Muscle layer of colon (tissue), 2 donors: ENCODE data around the gene PRR14.

Experiments used
- H3K27ac ChIP-seq: one replicate; pipeline ENCODE4 v1.7.0; 2013; ENCODE audit warnings: low read depth, mild to moderate bottlenecking, low read length, moderate library complexity
- H3K27me3 ChIP-seq, 2 donors: one replicate each; pipeline ENCODE4 v1.7.0; 2013; ENCODE audit warnings: low read length in 2 of 2, mild to moderate bottlenecking in 2 of 2; ENCODE audit not compliant: insufficient read depth in 2 of 2, control insufficient read depth in 1 of 2
- H3K36me3 ChIP-seq: one replicate; pipeline ENCODE4 v1.7.0; 2013; ENCODE audit warnings: mild to moderate bottlenecking, low read length; ENCODE audit not compliant: insufficient read depth
- H3K4me1 ChIP-seq: one replicate; pipeline ENCODE4 v1.7.0; 2013; ENCODE audit warnings: mild to moderate bottlenecking, low read length; ENCODE audit not compliant: insufficient read depth
- H3K4me3 ChIP-seq, 2 donors: one replicate each; pipeline ENCODE4 v1.7.0; 2013; ENCODE audit warnings: low read length in 2 of 2, low read depth in 1 of 2, mild to moderate bottlenecking in 1 of 2, moderate library complexity in 1 of 2
- H3K9ac ChIP-seq: one replicate; pipeline ENCODE4 v1.7.0; 2013; ENCODE audit warnings: low read length
- H3K9me3 ChIP-seq: one replicate; pipeline ENCODE4 v1.7.0; 2013; ENCODE audit warnings: mild to moderate bottlenecking, low read length
- donor health status: abdominal sarcoma.
- donor health status: Adenocarcinoma of cecum.

PRR14 gene

DNA sequence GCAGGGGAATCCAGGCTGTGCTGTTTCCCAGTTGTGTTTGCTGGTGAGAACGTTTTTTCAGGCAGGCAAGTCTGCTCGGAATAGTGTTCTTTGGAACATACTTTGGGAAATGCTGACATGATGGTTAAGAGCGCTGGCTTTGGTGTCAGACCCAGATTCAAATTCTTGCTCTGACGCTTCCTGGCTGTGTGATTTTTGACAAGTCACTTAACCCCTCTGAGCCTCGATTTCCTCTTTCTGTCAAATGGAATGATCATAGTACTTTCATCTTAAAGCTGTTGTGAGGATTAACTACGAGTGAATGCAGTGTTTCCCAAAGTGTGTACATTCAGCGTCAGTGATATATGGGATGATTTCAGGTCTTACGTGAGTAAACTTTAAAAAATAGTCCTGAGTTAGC is 12.3 kb downstream of the PRR14 start:
- Histone ChIP-seq H3K9ac (no peak overlapping the region), H3K36me3 (peaks cover 75% of the 10 kb centered on the region), H3K4me1 (peaks cover 40% of the 10 kb centered on the region), H3K27ac (no peak overlapping the region), H3K4me3 (no peak overlapping the region), H3K9me3 (no peaks in the 10 kb centered on the region), H3K27me3 (no peaks in the 10 kb centered on the region)

DNA sequence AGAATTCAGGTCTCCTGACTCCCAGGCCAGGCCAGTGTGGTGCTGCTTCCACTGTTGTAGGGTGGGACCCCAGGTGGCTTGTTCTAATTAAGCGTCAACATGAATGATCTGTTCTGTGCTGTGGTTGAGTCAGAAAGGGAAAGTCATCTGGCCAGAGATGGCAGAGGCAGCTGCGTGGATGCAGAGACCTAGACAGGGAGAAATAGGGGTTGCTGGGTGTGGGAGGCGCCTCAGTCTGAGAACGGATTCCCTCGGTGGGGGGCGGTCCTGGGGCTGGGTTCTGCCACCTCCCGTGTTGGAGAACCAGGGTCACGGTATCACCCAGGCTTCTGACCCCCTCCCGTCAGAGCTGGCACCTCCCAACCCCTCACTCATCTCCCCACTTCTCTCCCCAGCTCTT is 13.1 kb downstream of the PRR14 start:
- no peaks in the 10 kb centered on the region for H3K27me3 ChIP-seq
- no peak overlapping the region for H3K27ac ChIP-seq
- no peak overlapping the region for H3K9ac ChIP-seq
- no peaks in the 10 kb centered on the region for H3K9me3 ChIP-seq
- H3K4me1 ChIP-seq, result peaks cover 40% of the 10 kb centered on the region
- H3K4me3 ChIP-seq, result no peak overlapping the region
- H3K36me3 ChIP-seq, result peaks cover 81% of the 10 kb centered on the region

DNA sequence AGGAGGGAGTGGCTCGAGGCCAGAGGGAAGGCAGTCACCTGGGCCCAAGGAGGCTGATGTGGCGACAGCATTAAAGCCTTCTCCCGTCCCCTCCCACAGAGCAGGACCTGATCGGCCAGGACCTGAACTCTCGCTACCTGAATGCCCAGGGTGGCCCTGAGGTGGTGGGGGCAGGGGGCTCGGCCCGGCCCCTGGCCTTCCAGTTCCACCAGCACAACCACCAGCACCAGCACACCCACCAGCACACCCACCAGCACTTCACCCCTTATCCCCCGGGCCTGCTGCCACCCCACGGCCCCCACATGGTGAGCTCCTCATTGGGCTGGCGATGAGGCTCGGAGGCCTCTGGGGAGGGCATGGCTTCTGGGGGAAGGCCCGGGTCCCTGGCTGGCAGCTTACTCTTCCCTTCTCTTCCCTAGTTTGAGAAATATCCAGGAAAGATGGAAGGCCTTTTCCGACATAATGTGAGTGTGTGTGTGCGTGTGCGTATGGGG is 13.9 kb downstream of the PRR14 start:
- Histone ChIP-seq H3K4me1 (peaks cover 40% of the 10 kb centered on the region), H3K36me3 (peaks cover 84% of the 10 kb centered on the region), H3K9ac (no peak overlapping the region), H3K27me3 (no peaks in the 10 kb centered on the region), H3K4me3 (no peak overlapping the region), H3K9me3 (no peaks in the 10 kb centered on the region), H3K27ac (no peak overlapping the region)

DNA sequence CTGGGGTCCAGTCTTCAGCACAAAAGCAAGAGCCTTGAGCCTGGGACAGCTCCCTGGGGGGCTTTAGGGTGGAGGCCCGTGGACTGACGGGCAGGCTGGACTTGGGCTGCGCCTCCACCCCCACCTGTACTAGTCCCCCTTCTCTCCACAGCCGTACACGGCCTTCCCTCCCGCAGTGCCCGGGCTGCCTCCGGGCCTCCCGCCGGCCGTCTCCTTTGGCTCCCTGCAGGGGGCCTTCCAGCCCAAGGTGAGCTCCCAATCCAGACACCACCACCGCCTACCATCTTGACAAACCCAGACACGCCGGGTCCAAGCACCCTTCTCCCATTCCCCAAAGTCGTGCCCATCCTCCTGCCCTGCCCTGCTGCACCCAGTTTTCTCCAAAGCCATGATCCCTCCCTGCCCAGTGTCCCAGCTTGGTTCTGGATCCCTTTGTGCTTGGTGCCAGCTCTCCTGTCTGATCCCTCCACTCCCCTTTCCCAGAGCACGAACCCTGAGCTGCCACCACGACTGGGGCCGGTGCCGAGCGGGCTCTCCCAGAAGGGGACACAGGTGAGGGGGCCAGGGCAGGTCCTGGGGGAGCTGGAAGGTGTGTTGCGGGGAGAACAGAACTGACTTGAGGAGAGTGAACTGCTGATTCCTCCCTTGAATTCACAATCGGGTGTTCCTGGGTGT is 14.5 kb downstream of the PRR14 start:
- Histone ChIP-seq H3K27ac (no peak overlapping the region), H3K4me3 (no peak overlapping the region), H3K9ac (no peak overlapping the region), H3K36me3 (peaks cover 88% of the 10 kb centered on the region), H3K4me1 (peaks cover 36% of the 10 kb centered on the region), H3K9me3 (no peaks in the 10 kb centered on the region), H3K27me3 (no peaks in the 10 kb centered on the region)

DNA sequence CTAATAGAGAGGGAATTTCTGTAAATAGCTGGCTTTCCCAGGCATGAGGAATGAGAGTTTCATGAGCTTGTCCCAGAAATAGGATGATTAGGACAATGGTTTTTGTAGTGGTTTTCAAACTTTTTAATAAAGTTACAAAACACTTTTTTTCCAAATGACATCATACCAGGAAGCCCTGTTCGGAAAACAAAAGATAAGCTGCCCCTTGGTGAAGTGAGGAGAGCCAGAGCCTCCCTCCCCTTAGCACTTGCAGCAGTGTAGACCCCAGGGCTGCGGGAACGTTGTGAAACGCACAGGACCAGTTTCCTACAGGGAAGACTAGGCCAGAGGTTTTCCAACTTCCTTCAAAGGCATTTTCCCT is 15.1 kb downstream of the PRR14 start:
- peaks cover 87% of the 10 kb centered on the region for H3K36me3 ChIP-seq
- H3K9me3 ChIP-seq, result no peaks in the 10 kb centered on the region
- H3K4me3 ChIP-seq, result no peak overlapping the region
- no peak overlapping the region for H3K9ac ChIP-seq
- H3K27me3 ChIP-seq, result no peaks in the 10 kb centered on the region
- peaks cover 31% of the 10 kb centered on the region for H3K4me1 ChIP-seq
- H3K27ac ChIP-seq, result no peak overlapping the region

DNA sequence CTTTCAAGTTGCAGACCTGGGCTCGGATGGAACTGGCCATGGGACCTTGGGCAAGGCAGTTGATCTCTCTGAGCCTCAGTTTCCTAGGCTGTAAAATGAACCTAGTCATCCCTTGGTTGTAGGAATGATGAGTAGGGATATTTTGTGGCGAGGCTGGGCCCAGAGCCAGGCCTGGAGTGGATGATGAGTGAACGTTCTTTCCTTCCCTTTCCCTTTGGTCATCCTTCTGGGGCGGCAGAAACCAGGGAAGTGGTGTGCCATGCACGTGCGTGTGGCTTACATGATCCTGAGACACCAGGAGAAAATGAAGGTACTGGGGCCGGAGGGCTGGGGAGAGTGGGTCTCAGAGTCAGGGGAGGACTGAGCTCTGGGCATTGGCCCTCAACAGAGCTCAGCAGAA is 15.9 kb downstream of the PRR14 start:
- H3K36me3 ChIP-seq, result peaks cover 81% of the 10 kb centered on the region
- H3K27ac ChIP-seq, result no peak overlapping the region
- H3K4me1 ChIP-seq, result peaks cover 22% of the 10 kb centered on the region
- H3K9ac ChIP-seq, result no peak overlapping the region
- no peak overlapping the region for H3K4me3 ChIP-seq
- H3K9me3 ChIP-seq, result no peaks in the 10 kb centered on the region
- no peaks in the 10 kb centered on the region for H3K27me3 ChIP-seq

DNA sequence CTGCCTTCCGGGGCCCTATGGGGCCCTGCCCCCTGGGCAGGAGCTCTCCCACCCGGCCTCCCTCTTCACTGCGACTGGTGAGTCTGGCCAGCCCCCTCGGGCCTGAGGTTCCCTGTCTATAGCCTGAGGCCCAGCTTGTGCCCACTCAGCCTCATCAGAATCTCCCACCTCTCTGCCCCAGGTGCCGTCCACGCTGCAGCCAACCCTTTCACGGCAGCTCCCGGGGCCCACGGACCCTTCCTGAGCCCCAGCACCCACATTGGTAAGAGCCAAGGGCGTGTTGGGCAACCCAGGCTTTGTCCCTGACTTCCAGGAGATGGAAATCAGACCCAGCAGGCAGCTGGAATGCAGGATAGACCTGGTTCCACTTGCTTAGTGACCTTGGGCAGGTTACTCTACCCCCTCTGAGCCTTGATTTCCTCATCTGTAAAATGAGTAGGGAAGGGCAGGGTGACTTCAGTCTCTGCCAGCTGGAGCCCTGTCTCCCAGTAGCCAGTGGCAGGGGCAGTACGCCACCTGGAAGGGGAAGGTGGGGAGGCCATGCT is 16.7 kb downstream of the PRR14 start:
- peaks cover 73% of the 10 kb centered on the region for H3K36me3 ChIP-seq
- H3K9ac ChIP-seq, result no peak overlapping the region
- peaks cover 15% of the 10 kb centered on the region for H3K4me1 ChIP-seq
- no peak overlapping the region for H3K27ac ChIP-seq
- no peaks in the 10 kb centered on the region for H3K9me3 ChIP-seq
- H3K27me3 ChIP-seq, result no peaks in the 10 kb centered on the region
- H3K4me3 ChIP-seq, result no peak overlapping the region

DNA sequence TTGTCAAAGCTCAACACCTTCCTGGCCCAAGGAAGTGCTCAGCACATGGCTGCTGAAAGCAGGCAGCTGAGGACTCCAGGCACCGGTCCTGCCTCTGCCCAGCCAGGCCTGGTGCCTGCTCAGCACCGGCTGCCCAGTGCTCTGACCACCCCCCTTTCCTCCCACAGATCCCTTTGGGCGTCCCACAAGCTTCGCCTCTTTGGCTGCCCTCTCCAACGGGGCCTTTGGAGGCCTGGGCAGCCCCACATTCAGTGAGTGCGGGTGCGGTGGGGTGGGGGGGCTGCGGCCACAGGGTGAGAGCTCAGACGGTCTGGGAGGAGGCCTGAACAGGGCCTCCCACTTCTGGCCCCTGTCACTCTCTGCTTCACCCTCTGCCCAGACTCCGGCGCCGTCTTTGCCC is 17.6 kb downstream of the PRR14 start:
- H3K27me3 ChIP-seq, result no peaks in the 10 kb centered on the region
- H3K27ac ChIP-seq, result no peak overlapping the region
- no peaks in the 10 kb centered on the region for H3K9me3 ChIP-seq
- H3K36me3 ChIP-seq, result peaks cover 63% of the 10 kb centered on the region
- peaks cover 5% of the 10 kb centered on the region for H3K4me1 ChIP-seq
- H3K9ac ChIP-seq, result no peak overlapping the region
- no peak overlapping the region for H3K4me3 ChIP-seq

DNA sequence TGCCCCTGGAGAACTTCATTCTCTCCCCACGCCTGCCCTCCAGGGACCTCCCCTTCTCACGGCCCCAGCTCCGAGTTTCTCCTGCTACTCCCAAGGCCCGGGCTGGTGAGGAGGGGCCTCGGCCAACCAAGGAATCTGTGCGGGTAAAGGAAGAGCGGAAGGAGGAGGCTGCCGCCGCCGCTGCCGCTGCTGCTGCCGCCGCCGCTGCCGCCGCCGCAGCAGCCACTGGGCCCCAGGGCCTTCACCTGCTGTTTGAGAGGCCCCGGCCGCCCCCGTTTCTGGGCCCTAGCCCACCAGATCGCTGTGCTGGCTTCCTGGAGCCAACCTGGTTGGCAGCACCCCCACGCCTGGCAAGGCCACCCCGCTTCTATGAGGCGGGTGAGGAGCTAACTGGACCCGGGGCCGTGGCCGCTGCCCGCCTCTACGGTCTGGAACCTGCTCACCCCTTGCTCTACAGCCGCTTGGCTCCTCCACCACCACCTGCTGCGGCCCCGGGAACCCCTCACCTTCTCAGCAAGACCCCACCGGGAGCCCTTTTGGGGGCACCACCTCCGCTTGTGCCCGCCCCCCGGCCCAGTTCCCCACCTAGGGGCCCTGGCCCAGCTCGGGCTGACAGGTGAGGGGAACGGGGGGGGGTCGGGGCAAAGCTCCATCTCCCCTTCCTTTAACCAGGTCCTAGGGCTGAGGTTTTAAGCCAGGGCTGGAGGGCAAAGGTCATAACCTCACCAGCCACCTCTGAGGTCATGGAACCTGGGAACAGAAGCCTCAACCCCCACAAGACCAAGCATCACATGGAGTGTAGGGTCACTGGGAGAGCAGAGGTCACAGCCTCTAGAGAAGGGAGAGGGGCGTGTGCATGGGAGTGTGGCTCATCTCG is 18.5 kb downstream of the PRR14 start:
- Histone ChIP-seq H3K36me3 (peaks cover 58% of the 10 kb centered on the region), H3K9me3 (no peaks in the 10 kb centered on the region), H3K4me1 (no peaks in the 10 kb centered on the region), H3K9ac (no peak overlapping the region), H3K27ac (no peak overlapping the region), H3K4me3 (no peak overlapping the region), H3K27me3 (no peaks in the 10 kb centered on the region)

DNA sequence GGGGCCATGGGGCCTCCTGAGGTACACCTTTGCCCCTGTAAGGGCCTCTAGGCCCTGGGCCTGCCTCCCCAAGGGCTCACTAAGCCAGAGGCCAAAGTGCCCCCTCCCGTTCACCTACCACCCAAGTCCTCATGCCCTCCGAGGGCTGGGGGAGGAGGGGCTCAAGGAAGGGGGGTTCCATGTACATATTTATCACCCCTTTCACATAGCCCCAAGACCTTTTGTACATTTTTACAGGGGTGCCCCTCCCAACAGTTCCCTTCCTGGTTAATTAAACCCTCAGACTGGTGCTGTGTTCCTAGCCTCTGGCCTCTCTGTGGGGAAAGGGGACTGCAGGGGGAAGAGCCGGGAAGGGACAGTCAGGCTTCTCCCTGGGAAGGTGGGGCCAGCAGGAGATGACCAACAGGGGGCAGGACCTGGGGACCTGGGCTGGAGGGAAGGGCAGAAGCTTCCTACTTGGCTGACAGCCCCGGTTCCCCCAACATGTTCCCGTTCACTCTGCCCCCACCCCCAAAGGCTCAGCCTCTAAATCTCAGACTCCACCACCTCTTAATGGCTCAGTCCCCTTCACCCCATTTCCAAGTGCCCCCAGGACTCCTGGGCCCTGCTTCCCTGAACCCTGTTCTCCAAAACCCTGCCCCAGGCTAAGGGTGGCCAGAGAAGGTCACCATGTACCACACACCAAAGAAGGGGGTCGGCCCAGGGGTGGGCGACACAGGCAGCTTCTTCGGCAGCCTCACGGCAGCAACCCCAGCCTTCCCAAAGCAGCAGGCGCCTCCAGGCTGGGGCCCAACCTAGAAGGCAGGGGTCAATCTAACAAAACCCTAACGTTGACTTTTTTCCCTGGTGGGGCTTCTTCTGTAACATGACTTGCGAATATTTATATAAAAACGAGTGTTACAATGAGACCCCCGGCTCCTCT is 19.4 kb downstream of the PRR14 start:
- H3K27me3 ChIP-seq, result no peaks in the 10 kb centered on the region
- no peak overlapping the region for H3K4me3 ChIP-seq
- no peak overlapping the region for H3K9ac ChIP-seq
- no peaks in the 10 kb centered on the region for H3K4me1 ChIP-seq
- peaks cover 50% of the 10 kb centered on the region for H3K36me3 ChIP-seq
- no peak overlapping the region for H3K27ac ChIP-seq
- H3K9me3 ChIP-seq, result no peaks in the 10 kb centered on the region

DNA sequence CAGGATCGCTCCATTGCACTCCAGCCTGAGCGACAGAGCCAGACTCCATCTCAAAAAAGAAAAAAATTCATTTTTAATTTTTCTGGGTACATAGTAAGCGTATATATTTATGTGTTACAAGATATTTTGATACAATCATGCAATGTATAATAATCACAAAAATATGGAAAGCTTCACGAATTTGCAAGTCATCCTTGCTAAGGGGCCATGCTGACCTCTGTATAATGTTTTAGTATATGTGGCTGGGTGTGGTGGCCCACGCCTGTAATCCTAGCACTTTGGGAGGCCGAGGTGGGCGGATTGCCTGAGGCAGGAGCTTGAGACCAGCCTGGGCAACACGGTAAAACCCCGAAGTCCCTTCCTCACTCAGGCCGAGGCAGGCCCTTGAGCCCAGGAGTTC is 24.4 kb downstream of the PRR14 start:
- no peaks in the 10 kb centered on the region for H3K4me1 ChIP-seq
- H3K9ac ChIP-seq, result no peak overlapping the region
- H3K4me3 ChIP-seq, result no peak overlapping the region
- no peak overlapping the region for H3K27ac ChIP-seq
- no peaks in the 10 kb centered on the region for H3K9me3 ChIP-seq
- H3K27me3 ChIP-seq, result no peaks in the 10 kb centered on the region
- H3K36me3 ChIP-seq, result peaks cover 8% of the 10 kb centered on the region
